Ecto neural progenitor cell (in vitro differentiated cells): Measurements from ENCODE around the gene OSBPL2.

Experiments
- DNase-seq: peaks from one replicate; pipeline ENCODE4 v3.0.0-alpha.2; 2018; ENCODE audit warnings: low spot score

The OSBPL2 gene

GRCh38 chr20:62327726-62328495, 89.6 kb downstream of the OSBPL2 start:
- DNase-seq = no peak

- no peak for DNase-seq
These were observed 90.5 kb downstream of the OSBPL2 start for GRCh38 chr20:62328684-62329388.

- DNase-seq = no peak
These were observed 91.4 kb downstream of the OSBPL2 start for GRCh38 chr20:62329389-62330377.

- DNase-seq = no peak
These were observed 92.4 kb downstream of the OSBPL2 start for GRCh38 chr20:62330576-62331317.

GRCh38 chr20:62331347-62331746, 93.0 kb downstream of the OSBPL2 start:
- DNase-seq = no peak

- DNase-seq = no peak
These were observed 94.1 kb downstream of the OSBPL2 start for GRCh38 chr20:62332421-62332820.

GRCh38 chr20:62332989-62333819, 94.9 kb downstream of the OSBPL2 start:
- no peak for DNase-seq

GRCh38 chr20:62333820-62334595, 95.7 kb downstream of the OSBPL2 start:
- DNase-seq = no peak

GRCh38 chr20:62334881-62335280, 96.6 kb downstream of the OSBPL2 start:
- DNase-seq = no peak

- no peak for DNase-seq
These were observed 97.2 kb downstream of the OSBPL2 start for GRCh38 chr20:62335532-62335931.

- no peak for DNase-seq
These were observed 98.0 kb downstream of the OSBPL2 start for GRCh38 chr20:62336329-62336728.

GRCh38 chr20:62336775-62337557, 98.6 kb downstream of the OSBPL2 start:
- no peak for DNase-seq

- no peak for DNase-seq
These were observed 99.4 kb downstream of the OSBPL2 start for GRCh38 chr20:62337558-62338293.

GRCh38 chr20:62338294-62338620, 99.9 kb downstream of the OSBPL2 start:
- no peak for DNase-seq

GRCh38 chr20:62339647-62340062, 101.3 kb downstream of the OSBPL2 start:
- DNase-seq = no peak

GRCh38 chr20:62342910-62343309, 104.6 kb downstream of the OSBPL2 start:
- DNase-seq = no peak

GRCh38 chr20:62344092-62344491, 105.8 kb downstream of the OSBPL2 start:
- no peak for DNase-seq

GRCh38 chr20:62344782-62345181, 106.5 kb downstream of the OSBPL2 start:
- no peak for DNase-seq
